ENCODE data around the gene ARHGAP22.

Gene ARHGAP22

DNA sequence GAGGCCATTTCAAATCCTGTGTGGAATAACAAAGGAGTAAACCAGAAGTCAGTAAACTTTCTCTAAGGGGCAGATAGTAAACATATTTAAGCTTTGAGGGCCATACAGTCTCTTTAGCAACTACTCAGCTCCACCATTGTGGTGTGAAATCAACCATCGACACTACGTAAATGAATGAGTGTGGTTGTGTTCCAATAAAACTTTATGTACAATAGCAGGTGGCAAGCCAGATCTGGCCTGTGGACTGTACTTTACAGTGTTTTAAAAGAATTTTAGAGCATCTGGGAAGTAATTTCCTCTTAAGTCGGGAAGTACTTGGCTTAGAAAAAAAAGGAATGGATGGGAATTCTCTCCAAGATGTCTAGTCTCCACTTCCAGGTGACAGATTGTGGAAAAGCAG, 71.3 kb downstream of the ARHGAP22 start:
- no peak for DNase-seq (ENCODE audit: low read depth in 2 of 2)

DNA sequence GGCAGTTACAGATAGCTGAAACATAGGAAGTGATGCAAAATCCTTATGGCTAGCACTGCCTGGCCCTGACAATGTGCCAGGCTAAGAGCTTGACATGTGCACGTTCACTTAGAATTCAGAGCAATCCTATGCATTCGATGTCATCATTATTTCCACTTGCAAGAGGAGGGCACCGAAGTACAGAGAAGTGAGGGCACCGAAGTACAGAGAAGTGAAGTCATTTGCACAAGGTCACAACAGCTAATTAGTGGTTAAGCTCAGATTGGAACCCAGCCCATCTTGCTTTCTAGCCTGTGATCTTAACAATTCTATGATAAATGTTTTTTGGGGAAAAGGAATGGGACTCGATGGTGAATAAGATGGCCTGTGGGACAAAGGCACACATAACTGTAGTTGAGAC, 73.4 kb downstream of the ARHGAP22 start:
- no peak for DNase-seq (ENCODE audit: low read depth in 2 of 2)

DNA sequence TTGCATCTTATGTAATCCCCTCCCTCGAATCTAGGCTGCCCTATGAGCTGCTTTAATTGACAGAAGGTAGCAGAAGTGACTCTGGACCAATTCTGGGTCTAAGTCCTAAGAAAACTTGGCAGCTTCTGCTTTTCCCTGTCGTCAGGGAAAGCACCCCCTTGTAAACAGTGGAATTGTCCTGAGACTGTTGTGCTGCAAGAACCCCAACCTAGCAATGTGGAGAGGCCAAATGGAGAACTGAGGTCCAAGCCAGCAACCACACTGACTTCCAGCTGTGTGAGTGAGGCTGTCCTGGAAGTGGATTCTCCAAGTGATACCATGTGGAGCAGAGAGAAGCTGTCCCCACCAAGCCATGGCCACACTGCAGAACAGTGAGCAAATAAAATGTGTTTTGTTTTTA, 75.5 kb downstream of the ARHGAP22 start:
- no peak for DNase-seq (ENCODE audit: low read depth in 2 of 2)

DNA sequence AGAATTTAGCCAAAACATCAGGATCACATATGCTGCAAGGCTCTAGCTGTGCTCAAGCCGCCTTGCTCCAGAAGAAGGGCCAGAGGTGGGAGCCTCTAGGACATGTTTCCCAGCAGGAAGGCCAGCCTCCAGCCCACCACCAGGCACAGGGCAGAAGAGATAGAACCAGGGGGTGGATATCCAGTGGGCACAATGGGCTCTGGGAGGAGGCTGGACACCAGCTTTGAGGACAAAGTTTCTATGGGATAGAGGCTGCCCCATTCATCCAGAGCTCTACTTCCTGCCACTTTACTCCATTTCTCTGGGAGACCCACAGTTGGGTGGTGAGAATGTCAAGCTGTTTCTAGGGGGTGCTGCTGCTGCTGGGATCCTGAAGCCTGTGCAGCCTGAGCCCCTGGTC, 77.1 kb downstream of the ARHGAP22 start:
- no peak for DNase-seq (ENCODE audit: low read depth in 2 of 2)

DNA sequence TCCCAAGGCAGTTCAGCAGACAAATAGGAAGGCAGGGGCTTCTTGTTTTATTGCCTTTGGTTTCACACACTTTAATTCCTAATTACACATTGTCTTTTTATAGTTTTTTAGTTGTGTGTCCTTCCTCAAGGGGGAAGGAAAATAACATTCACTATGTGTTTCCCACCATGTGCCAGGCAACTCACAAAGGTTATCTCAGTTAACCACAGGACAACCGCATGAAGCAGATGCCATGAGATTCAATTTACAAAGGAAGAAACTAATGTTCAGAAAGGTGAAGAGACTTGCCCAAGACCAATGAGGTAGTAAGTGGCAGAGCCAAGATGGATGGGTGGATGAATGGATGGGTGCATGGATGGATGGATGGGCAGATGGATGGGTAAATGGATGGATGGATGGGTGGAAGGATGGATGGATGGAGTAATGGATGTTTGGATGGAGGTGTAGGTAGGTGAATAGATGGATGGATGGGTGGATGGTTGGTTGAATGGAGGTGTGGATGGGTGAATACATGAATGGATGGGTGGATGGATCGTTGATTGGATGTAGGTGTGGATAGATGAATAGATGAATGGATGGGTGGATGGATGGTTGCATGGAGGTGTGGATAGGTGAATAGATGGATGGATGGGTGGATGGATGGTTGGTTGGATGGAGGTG, 77.9 kb downstream of the ARHGAP22 start:
- DNase-seq (ENCODE audit: low read depth in 2 of 2), result no peak

DNA sequence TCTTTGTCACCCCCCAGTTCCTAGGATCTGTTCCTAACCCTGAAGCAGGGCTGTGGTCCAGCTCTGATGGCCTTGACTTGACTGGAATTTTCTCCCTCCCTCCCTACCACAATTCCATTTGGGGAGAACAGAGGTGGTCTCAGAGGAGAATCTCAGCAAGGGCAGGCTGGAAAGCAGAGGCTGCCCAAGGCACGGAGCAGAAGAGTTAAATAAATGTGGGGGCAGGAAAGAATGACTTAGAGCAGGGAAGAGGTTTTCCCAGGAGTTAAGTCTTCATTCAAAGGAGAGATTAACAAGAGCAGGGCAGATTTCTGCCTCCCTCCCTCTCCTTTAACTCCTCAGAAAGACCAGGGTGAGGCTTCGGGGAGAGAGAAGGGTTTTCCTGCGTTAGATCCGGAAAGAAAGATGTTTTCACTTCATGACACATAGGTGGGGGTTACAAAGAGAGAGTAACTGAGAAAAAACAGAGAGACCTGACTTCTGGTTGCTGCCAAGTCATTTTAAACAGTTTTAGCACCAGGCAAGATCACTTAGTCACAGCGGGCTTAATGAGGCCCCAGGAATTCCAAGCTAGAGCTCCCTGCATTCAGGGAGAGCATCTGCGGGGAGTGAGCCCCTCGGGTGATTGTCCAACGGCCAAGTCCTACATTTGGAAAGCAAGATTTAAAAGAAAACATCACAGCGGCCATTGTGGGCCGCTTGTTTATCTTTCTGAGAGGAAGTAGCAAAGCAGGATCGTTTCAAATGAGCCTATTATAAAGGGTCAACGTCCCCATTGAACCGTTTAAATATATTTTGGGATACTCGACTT, 78.7 kb downstream of the ARHGAP22 start:
- DNase-seq (ENCODE audit: low read depth in 2 of 2), result no peak

DNA sequence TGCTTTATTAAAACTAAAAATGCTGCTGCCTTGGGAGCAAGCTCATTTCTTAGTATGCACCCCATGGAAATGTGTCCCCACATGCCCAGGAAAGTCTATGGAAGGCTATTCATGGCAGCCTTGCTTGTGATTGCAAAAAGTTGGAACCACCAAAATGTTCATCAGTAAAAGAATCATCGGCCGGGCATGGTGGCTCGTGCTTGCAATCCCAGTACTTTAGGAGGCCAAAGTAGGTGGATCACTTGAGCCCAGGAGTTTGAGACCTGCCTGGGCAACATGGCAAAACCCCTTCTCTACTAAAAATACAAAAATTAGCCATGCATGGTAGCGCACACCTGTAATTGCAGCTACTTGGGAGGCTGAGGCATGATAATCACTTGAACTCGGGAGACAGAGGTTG, 79.8 kb downstream of the ARHGAP22 start:
- no peak for DNase-seq (ENCODE audit: low read depth in 2 of 2)

DNA sequence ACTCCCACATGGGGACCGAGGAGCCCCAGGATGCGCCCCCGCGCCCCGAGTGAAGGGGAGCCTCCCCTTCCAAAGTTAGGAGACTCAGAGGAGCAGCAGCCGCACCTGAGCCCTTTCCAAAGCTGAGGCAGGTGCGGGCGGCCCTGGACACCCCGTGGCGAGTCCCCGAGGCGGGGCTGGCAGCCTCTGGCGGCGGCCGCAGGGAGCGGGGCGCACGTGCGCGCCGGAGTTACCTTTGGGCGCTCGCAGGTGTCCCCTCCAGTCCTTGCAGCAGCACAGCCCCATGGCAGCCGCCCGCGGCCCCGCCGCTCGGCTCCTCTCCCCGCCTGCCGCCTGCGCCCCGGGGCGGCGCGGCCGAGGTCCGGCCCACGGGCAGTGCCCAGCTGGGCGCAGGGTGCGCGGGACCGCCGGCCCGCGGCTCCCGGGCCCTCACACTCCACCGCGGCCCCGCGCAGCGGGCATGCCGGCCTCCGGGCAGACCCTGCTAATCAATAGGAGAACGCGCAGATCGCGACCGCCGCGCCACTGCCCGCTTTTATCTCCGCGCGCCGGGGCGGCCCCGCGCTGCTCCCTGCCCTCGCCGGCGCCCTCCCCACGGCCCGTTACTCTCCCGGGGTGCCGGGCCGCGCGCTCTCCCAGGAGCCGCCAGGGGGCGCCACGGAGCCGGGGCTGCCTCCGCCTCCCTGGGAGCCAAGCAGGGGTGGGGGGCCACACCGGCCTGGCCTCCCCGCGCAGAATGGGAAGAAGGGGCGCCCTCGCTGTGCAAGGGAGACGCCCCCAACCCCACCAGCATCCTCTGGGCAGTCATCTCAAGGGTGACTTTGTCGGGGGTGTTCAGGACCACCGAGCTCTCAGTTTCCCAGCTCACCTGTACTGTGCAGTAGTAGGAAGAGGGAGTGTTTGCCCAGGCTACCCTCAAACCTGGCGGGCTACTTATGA, 80.8 kb downstream of the ARHGAP22 start:
- no peak for DNase-seq (ENCODE audit: low read depth in 2 of 2)

DNA sequence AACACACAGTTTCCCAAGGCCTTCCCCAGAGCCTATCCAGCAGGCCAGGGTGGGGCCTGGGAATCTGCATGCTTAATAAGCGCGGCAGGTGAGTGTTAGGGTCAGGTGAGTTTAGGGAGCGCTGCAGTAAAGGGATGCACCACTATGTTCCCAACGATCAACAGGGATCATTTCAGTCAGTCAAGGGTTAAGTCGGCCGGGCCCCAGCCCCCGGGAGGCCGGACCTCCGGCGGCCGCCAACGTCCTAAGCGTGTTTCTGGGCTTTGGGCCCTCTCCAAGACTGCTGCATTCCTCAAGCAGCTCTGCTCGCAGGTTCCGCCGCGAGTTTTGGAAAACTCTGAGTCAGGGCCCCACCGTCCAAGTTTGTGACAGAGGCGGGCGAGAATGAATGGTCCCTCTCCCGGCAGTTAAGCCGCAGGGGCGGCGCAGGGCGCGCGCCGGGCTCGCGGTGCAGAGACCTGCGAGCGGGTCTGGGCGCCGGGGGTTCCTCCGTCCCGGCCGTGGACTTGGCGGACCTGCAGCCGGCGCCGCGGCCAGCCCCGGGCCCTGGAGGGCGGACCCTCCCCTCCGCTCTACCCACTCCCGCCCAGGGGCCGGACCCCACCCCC, 81.6 kb downstream of the ARHGAP22 start:
- no peak for DNase-seq (ENCODE audit: low read depth in 2 of 2)

DNA sequence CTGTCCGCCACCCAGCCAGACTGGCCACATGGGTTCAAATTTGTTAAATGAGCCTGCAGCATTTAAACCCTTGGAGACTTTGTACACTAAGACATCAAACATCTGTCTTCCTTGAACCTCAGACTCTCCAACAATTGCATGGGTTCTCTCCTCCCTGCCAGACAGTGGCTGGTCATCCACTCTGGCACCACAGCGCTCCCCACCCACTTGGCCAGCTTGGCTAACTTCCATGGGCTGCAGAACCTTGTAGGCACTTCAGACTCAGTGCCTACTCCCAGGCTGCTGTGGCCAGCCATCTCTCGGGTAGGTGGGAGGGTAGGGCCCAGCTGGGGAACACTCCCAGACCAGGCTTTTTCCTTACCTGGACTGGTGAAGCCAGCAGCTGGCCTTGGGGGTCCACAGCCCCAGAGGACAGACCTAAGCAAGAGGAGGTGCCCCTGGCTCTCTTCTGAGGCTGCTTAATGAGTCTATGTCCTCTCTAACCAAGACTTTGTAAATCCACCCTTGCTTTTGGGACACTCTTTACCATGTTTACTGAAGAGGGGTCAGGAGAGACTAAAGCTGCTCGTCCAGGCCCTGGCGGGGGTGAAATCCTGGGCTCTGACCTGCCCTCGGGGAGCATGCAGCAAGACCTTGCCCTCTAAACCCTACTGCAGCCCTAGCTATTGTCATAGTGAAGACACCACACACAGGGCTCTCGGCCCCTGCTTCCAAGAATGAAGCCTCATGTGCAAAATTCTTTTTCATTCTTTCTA, 82.7 kb downstream of the ARHGAP22 start:
- no peak for DNase-seq (ENCODE audit: low read depth in 2 of 2)

DNA sequence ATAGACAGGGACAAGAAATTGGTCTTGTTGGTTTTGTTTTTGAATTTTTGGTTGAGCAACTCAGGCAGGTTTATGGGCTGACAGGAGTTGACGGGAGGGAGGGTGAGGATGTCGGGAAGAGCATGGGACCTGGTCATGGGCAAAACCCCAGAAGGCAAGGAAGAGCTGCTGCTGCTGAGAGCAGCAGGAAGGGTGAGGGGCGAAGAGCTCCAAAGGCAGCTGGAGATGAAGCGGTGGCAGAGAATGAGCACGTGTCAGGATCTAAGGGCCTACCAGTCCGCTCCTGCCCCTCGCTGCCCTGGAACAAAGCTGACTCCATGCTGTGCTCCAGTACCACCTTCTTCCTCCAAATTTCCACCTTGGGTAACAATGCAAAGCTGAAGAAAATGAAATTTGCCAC, 84.3 kb downstream of the ARHGAP22 start:
- DNase-seq (ENCODE audit: low read depth in 2 of 2), result no peak

DNA sequence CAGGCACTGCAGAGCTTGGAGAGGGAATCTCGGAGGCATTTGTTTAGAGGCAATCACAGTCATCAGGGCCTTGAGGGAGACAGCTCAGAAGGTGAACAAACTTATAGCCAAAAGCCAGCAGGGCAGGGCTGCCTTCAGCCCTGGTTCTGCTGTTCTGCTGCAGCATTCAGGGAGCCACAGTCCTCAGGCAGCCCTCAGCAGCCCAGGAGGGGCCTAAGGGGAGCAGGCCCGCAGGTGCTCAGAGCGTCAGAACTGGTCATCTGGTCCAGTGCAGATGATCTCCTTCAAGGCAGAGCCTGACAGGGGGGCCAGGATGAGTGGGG, 84.7 kb downstream of the ARHGAP22 start:
- DNase-seq (ENCODE audit: low read depth in 2 of 2), result no peak

DNA sequence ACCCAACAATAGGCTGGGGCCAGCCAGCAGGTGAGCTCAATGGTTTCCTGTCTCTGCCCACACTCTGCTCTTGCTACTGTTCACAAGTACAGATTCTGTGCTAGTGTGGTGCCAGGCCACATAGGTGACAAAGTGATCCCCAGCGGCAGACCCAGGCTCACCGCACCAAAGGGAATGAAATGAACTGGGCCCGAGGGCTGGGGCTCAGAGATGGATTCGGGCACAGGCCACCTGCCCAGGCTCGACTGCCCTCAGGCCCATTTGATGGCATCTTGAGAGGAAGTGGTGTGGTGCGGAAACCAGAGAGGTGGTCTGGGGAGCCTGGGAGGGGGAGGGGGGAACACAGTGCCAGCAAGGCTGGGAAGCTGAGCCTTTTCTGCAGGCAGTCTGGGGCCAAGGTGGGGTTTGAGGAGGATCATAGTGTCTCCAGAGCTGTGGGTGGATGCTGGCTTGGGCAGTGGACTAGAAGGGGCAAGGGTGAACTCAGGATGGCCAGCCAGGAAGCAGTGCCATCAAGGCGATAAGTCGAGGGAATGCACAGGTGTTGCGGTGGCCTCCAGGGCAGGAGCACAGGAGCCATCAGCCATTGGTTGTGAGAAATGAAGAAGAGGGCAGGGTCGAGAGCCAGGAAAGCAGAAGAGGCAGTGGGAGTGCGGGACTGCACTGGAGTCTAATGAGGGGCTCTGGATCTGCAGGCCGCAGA, 85.2 kb downstream of the ARHGAP22 start:
- no peak for DNase-seq (ENCODE audit: low read depth in 2 of 2)

DNA sequence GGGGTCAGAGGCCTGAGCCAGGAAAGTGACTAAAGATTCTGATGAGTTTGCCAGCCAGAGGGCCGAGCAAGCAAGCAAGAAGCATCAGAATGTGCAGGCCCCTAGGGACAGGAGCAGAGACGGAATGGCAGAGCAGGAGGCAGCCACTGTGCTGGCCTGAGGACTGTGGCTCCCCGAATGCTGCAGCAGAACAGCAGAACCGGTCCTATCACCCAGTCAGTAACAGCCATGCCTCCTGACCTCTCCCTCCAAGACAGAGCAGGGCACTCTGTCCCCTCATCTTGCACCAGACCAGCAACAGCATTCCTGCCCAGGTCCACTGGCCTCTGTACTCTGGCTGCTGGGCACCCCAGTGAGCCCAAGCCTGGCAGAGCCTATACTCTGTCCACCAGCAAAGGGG, 85.9 kb downstream of the ARHGAP22 start:
- no peak for DNase-seq (ENCODE audit: low read depth in 2 of 2)

DNA sequence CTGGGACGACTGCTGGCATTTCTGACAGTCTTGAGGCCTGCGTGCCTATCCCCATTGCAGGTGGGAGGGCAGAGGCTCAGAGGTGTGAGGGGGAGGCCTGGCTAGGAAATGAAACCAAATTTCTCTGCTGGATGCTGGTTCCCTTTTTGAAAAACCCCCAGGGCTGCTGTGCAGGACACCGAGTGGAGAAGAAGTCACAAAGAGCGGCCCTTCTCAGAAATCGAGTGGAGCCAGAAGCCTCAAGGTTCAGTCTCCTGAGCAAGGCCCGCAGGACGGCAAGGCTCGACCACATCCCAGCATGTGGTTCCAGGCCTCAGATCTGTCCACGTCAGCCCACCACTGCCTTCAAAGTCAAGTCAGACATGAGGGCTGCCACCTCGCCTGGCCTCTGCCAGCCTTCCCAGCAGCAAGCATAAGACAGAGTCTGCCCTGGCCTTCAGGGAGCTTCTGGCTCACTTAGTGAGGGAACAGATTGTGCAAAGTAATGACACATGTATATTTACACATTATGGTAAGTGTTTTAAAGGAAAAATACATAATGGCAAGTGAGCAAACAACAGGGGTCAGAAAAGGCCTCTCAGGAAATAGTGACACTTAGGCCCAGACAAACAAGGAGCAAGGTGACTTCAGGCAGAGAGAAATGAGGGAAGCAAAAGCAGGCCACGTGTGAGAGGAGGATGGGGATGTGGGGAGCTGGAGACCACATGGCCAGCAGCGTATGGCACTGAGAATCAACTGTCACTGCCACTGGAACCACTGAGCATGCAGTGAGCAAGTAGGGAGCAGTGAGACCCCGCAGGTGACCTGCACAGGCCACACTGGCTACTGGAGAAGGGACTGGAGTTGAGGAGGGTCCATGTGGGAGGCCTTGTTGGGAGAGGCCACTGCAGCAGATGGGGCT, 86.7 kb downstream of the ARHGAP22 start:
- DNase-seq (ENCODE audit: low read depth in 2 of 2), result no peak

DNA sequence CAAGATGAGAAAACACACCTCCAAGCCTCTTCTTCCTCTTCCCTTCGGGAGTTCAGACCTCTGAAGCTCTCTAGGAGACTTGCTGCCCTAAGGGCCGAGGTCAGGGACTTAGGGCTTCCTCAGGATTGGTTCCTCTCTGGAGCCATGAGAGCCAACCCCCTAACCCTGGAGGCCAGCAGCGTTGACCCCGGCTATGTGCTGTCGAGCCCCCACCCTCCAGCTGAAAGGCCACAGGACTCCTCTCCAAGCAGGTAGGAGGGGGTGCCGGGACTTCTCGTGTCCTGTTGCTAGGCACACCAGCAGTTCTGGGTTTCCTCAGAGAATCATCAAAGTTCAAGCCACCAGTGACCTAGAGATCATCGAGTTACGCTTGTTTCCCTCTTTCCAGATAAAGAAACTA, 87.4 kb downstream of the ARHGAP22 start:
- no peak for DNase-seq (ENCODE audit: low read depth in 2 of 2)

DNA sequence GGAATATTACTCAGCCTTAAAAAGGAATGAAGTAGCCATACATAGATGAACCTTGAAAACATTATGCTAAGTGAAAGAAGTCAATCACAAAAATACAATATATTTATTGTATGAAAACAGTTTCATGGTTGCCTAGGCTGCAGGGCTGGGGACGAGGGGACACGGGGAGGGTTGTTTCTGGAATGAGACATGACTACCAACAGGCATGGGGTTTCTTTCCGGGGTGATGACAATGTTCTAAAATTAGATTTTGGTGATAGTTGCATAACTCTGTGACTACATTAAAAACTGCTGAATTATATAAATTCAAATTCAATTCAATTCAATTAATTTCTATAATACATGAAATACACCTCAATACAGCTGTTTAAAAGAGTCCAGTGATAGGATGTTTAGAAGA, 88.0 kb downstream of the ARHGAP22 start:
- no peak for DNase-seq (ENCODE audit: low read depth in 2 of 2)

DNA sequence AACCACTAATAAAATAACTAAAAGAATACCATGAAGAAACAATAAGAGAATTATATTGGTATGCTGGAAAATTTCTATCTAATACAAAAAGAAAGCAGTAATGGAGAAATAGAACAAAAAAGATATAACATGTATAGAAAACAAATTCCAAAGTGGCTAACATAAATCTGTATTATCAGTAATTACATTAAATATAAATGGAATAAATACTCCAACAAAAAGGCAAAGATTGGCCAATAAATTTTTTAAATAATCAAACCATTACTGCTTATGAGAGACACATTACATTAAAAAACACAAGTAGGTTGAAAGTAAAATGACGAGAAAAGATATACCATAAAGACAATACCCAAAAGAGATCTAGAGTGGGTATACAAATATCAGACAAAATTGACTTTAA, 90.0 kb downstream of the ARHGAP22 start:
- no peak for DNase-seq (ENCODE audit: low read depth in 2 of 2)

DNA sequence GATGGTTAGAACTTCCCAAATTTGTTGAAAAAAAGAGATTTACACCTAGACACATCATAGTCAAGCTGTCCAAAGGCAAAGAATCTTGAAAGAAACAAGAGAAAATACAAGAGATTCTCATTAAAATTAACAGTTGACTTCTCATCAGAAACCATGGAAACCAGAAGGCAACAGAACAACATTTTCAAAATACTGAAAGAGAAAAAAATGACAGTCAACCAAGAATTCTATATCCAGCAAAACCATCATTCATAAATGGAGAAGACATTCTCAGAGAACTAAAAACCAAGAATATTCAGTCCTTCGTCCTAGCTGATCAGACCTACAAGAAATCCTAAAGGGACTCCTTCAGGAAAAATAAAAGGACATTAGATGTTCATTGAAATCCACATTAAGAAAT, 90.6 kb downstream of the ARHGAP22 start:
- no peak for DNase-seq (ENCODE audit: low read depth in 2 of 2)

DNA sequence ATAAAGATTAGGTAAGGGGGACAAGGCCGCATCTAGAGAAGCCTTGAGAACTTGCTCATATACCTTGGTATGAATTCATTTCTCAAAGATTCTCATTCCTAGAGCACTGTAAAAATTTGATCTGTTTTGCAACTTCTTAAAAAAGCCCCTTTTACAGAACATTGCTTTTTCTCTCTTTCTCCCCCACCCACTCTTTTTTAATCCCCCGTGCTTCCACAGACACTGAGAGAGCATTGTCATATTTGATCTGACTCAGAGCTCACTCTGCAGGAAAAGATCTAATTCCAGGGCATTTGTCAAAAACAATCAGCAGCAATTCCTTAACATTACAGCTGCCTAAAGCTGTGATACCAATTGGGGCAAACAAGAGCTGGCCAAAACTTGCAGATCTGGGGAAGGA, 92.0 kb downstream of the ARHGAP22 start:
- DNase-seq (ENCODE audit: low read depth in 2 of 2), result no peak
